HG03280 (cell line): ENCODE results near the gene RMI2.
"Not testable (repeated sequence)": the region's sequence is repeated elsewhere in the genome, so short reads cannot be mapped to it uniquely, and the experiment has no call there.

ENCODE experiments used
- ATAC-seq: cut with Tn5 transposase; IDR thresholded peaks from one replicate; pipeline ENCODE4 v1.9.1; 2021; ENCODE audit warnings: mild to moderate bottlenecking, moderate library complexity; ENCODE audit not compliant: unreplicated experiment

RMI2 gene

GRCh38 chr16:11345040-11345862 lies at the start of gene RMI2:
RMI2 (plus strand) TSS chr16:11345459; CDS start chr16:11345472, 13 bp downstream.
- peak; percentile 98 for ATAC-seq

GRCh38 chr16:11295672-11296071 lies 49.6 kb upstream of the RMI2 start:
- no peak for ATAC-seq

- ATAC-seq, result no peak
These were observed 48.9 kb upstream of the RMI2 start for GRCh38 chr16:11296351-11296705.

DNA sequence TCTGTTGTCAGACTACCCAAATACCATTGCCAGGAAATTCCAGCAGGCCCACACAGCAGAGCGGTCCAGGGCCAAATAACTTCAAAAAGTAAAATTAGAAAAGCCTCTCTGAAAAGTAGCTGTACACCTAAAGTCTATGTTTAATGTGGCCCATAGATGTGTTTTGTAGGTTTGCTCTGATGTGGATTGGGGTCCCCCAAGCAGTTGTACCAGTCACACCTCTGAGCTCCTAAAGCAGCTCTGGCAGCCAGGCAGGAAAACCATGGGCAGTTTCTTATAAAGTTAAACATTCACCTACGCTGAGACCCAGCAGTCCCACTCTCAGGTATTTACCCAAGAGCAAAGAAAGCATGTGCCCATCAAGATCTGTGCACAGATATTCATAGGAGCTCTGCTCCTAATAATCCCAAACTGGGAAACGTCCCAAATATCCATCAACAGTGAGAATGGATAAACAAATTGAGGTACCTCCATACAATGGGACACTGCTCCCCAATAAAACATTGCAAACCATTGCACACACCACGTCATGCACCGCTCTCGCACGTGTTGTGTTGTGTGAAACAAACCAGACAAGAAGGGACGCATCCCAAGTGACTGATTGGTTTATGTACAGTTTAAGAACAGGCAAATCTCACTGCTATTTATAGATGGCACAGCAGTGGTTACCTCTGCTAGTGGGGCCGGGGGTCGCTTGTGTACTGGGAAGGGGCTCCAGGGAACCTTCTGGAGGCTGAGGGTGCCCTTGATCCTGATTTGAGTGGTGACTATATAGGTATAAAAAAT lies 48.4 kb upstream of the RMI2 start:
- ATAC-seq, result peak; percentile 28

DNA sequence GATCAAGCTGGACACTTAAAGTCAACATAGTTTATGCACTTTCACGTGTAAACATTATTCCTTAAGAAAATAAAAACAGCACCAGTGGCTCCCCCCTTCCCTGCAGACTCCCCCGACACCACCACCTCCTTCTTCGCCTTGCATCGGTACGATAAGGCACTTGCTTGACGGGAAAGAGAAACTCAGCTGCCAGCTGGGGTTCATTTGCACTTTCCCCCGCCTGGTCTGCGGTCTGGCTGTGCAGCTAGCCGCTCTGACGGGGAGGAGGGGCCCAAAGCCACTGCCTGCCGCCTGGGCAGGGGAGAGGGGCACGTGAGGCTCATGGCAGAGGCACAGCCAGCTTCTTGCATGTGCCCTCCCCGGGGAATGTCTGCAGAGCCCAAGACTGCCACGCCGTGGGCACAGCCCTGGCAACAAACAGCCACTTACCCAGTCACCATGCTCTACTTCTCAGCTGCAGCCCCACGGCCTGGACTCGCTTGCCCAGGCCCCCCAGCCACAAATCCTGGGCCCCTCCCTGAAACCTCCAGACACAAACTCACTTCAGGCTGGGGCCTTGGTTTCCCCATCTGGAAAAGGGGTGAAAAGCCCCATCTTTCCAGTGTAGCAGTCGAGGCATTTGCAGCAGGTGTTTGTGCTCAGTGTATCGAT lies 47.6 kb upstream of the RMI2 start:
- peak; percentile 74 for ATAC-seq

- ATAC-seq, result peak; percentile 13
These were observed 46.9 kb upstream of the RMI2 start for GRCh38 chr16:11298143-11298900.

- not testable (repeated sequence) for ATAC-seq
These were observed 46.2 kb upstream of the RMI2 start for GRCh38 chr16:11298950-11299547.

GRCh38 chr16:11299865-11300559 lies 45.2 kb upstream of the RMI2 start:
- no peak for ATAC-seq

GRCh38 chr16:11300560-11300892 lies 44.7 kb upstream of the RMI2 start:
- ATAC-seq, result no peak

- ATAC-seq, result no peak
These were observed 43.4 kb upstream of the RMI2 start for GRCh38 chr16:11301645-11302501.

- no peak for ATAC-seq
These were observed 42.3 kb upstream of the RMI2 start for GRCh38 chr16:11302977-11303376.

DNA sequence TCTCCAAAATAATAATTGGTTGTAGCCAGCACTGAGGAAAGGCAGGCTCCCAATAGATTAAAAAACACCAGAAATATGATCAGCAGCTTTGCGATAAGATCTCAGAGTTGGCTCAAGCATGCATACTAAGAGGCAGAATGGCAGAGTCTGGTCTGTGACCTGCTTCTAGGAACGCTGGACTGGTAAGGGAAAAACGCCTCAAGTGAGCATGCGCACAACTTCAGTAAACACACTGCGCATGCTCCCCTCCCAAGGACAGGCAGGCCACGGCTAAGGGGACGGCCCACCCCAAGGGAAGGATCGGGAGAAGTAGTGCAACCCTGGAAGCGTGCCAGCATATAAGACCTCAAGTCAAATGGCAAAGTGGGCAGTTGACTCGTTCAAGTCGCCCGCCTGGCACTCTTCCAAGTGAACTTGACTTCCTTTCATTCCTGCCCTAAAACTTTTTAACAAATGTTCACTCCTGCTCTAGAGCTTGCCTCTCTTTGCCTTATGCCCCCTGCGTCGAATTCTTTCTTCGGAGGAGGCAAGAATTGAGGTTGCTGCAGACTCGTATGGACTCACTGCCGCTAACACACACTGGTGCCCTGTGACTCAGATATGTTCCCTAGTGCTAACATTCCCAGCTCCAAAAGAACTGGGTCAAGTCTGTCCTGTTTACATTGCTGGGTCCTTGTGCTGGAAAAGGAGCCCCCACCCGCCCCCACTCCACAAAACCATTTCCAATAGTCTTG lies 41.7 kb upstream of the RMI2 start:
- no peak for ATAC-seq

GRCh38 chr16:11306381-11306780 lies 38.9 kb upstream of the RMI2 start:
- ATAC-seq, result no peak

- no peak for ATAC-seq
These were observed 38.1 kb upstream of the RMI2 start for GRCh38 chr16:11306997-11307638.

GRCh38 chr16:11307639-11308492 lies 37.4 kb upstream of the RMI2 start:
- ATAC-seq, result no peak

GRCh38 chr16:11308493-11309283 lies 36.6 kb upstream of the RMI2 start:
- no peak for ATAC-seq
